NCI-H1436 treated with DMSO at 0.1 percent for 48 hours (cell line): Measurements from ENCODE around the gene ZNF609.
A peak's percentile ranks its signal among the peaks of the same experiment; 100 is the strongest.
"Not testable (repeated sequence)": the region's sequence is repeated elsewhere in the genome, so short reads cannot be mapped to it uniquely, and the experiment has no call there.

Experiments used
- DNase-seq: peaks from one replicate; lab custom pipeline; 2025; lab: John Stamatoyannopoulos, UW

The ZNF609 gene

GRCh38 chr15:64455961-64456371 lies 4.4 kb upstream of the ZNF609 start:
- no peak for DNase-seq

GRCh38 chr15:64456634-64457108 lies 3.7 kb upstream of the ZNF609 start:
- no peak for DNase-seq

- DNase-seq, result no peak
These were observed 1.2 kb upstream of the ZNF609 start for GRCh38 chr15:64459066-64459781.

GRCh38 chr15:64460724-64461720 lies 644 bp downstream of the ZNF609 start:
- no peak for DNase-seq

- no peak for DNase-seq
These were observed 1.4 kb downstream of the ZNF609 start for GRCh38 chr15:64461721-64462162.

- no peak for DNase-seq
These were observed 2.1 kb downstream of the ZNF609 start for GRCh38 chr15:64462492-64462891.

GRCh38 chr15:64464276-64465005 lies 4.1 kb downstream of the ZNF609 start:
- peak; percentile 37 for DNase-seq

- no peak for DNase-seq
These were observed 6.2 kb downstream of the ZNF609 start for GRCh38 chr15:64466408-64467141.

- DNase-seq, result no peak
These were observed 11.8 kb downstream of the ZNF609 start for GRCh38 chr15:64472161-64472560.

- DNase-seq, result no peak
These were observed 14.5 kb downstream of the ZNF609 start for GRCh38 chr15:64474846-64475245.

- DNase-seq, result no peak
These were observed 16.2 kb downstream of the ZNF609 start for GRCh38 chr15:64476550-64476949.

GRCh38 chr15:64478863-64479262 lies 18.5 kb downstream of the ZNF609 start:
- DNase-seq, result no peak

- no peak for DNase-seq
These were observed 20.5 kb downstream of the ZNF609 start for GRCh38 chr15:64480891-64481290.

- no peak for DNase-seq
These were observed 23.4 kb downstream of the ZNF609 start for GRCh38 chr15:64483749-64484148.

GRCh38 chr15:64485796-64486195 lies 25.4 kb downstream of the ZNF609 start:
- no peak for DNase-seq

GRCh38 chr15:64490598-64491259 lies 30.4 kb downstream of the ZNF609 start:
- DNase-seq, result no peak

- no peak for DNase-seq
These were observed 33.3 kb downstream of the ZNF609 start for GRCh38 chr15:64493641-64494040.

- DNase-seq, result not testable (repeated sequence)
These were observed 35.6 kb downstream of the ZNF609 start for GRCh38 chr15:64495968-64496367.

- no peak for DNase-seq
These were observed 40.5 kb downstream of the ZNF609 start for GRCh38 chr15:64500695-64501395.

GRCh38 chr15:64501396-64501715 lies 41.0 kb downstream of the ZNF609 start:
- no peak for DNase-seq
